Left cardiac atrium (tissue), 4 donors: ENCODE measurements around the gene COL11A1. TPM values are rescaled to one million over a fixed set of nuclear protein-coding genes. Genes with fewer than 3 reads are reported as not detected.
"Not testable (repeated sequence)": the region's sequence is repeated elsewhere in the genome, so short reads cannot be mapped to it uniquely, and the experiment has no call there.

Experiments
- ATAC-seq, 2 donors: fragments of 200-7000 bp; cut with Tn5 transposase; one replicate each; pipeline ENCODE4 v1.9.1; 2020; ENCODE audit warnings: mild to moderate bottlenecking in 2 of 2, moderate library complexity in 2 of 2
- DNase-seq: peaks from one replicate; pipeline ENCODE4 v3.0.0-alpha.2; 2020
- intact Hi-C, 2 donors: fragments of 100-400 bp; cut with DNase I; formaldehyde crosslinking; loops; one replicate each; pipeline versions ENCODE4 v1.14.1 to v1.15.1; 2022 to 2023
- long read RNA-seq: library from polyadenylated mRNA; unstranded; transcript quantifications from one replicate; pipeline ENCODE4 v2.0.0, GENCODE V29; 2021
- total RNA-seq, 2 donors: library from RNA; stranded (reverse); fragmentation: NEBNext Ultra II Directional; extraction: Animal tissue kit (Norgen Biotek cat#: 25700); gene quantifications; one replicate each; pipeline ENCODE4 v1.2.1, GENCODE V29; 2021
- donor health status: DM: no; HTN: yes; CAD: no.
- donor health status: DM: no; HTN: yes; CAD: no; lungs with severe emphysema.
- donor health status: DM: yes; HTN: yes; CAD: no.
- donor health status: Dilated cardiomyopathy.

The COL11A1 gene
- under 1 TPM in 1 of 2 donors, not detected in 1; 0.35 TPM for total RNA-seq
- long read RNA-seq: 0 reads

DNA sequence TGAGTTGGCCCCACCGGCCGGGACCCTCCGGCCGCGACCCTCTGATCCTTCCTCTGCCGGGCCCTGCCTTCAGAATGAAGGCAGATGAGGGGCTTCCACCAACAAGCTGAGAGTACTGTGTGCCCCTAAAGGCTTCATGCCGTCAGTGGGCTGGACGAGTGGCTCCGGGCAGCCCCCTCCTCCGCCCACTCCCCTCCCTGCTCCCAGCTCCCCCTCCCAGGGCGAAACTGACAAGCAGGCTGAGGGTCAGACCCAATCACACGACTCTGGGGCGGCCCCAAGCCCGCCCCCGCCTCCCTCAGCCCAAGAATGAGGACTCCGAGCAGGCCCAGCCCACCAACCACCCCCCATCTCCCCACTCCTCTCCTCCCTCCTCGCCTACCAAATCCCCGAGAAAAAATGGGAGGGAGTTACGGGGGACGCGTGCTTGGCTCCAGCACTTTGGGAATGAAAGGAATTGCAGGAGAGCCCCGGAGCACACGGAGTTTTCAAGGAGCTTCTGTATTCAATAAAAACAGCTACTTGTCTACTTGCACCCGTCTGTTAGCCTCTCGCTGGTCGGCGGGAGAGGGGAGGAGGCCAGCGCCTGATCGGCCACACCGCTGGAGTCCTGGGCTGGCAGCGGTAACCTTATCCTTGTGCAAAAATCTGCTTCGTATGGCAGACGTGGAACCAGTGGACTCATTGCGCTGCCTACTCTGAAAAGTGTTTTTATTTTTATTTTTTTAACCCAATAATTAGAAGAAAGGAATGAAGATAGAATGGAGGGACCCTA, at the start of gene COL11A1:
TSS of gene COL11A1 (minus strand) at position 147 of the 775 bp plus-strand sequence. CDS start 344 bp downstream, outside the sequence.
- no peak for DNase-seq
- ATAC-seq: peak; percentile 59 to 77
- intact Hi-C loops: no loop called here

DNA sequence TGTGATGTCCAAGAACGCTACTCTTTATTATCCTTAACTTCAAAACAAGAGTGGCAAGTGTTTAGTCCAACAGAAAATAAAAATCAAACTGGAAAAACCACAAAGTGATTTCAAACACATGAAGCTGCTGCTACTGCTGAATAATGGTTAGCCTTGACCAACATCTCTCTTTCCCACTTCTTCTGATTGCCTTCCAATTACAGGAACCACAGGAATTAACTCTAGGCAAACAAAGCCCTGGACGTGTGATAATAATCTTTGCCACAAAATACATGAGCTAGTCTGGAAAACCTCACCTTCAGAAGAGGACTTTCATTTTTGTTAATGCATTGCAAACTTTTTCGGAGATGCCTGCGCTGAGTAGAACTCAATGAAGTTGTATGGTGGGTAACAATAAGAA, 48.6 kb upstream of the COL11A1 start:
- intact Hi-C loops: no loop called here
- ATAC-seq: no peak
- no peak for DNase-seq

DNA sequence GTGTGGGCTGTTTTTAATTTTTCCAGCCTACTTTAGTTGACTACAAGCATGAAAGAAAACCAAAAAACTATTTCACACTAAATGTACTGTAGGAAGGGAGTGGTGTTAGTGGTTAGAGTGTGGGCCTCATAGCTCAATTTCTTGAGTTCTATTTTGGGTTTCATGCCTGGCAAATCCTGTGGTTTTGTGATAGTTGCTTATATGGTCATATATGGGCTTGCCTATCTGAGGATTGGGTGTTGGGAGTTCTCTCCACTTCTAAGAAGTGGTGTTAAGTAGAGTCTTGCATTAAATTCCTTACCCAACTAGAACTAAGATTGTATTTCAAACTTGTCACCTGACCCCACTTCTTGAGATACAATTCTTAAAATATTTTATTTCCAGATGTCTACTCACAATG, 37.8 kb upstream of the COL11A1 start:
- DNase-seq: no peak
- ATAC-seq: no peak
- intact Hi-C loops: no loop called here

DNA sequence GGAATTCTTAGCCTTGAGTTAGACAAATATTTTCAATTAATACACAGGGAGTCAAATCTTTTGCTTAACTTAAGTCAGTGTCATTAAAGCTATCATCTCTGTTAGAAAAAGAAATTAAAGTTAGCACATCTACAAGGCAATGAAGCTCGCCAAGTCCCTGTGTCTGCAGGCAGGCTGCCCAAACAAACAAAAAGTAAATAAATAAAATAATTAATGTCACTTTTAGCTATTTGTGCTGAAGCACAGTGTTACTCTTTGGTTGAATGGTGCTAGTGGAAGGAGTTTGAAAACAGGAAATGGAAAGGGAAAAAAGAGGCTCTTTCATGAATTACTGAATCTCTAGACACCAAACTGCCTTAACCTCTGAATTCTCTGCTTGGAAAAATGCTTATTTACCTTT, 37.1 kb upstream of the COL11A1 start:
- DNase-seq (no peak), ATAC-seq (no peak)
- intact Hi-C loops: no loop called here

DNA sequence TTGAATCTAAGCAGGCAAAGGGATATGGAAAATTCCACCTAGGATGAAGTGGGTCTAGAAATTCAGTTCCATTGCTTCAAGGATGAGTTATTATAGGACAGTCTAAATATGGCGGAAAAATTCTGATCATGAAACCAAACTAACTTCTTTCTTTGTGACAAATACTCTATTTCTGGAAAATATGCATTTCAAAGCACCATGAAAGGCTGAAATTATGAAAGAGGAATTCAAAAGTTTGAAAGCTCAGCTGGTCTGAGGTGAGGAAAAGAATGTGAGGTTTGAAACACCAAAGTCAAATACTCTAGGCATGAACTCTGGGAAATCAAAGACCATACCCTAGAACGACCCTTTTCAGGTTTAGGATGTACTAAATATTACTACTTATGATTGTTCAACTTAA, 36.4 kb upstream of the COL11A1 start:
- intact Hi-C loops: no loop called here
- ATAC-seq (no peak), DNase-seq (no peak)

DNA sequence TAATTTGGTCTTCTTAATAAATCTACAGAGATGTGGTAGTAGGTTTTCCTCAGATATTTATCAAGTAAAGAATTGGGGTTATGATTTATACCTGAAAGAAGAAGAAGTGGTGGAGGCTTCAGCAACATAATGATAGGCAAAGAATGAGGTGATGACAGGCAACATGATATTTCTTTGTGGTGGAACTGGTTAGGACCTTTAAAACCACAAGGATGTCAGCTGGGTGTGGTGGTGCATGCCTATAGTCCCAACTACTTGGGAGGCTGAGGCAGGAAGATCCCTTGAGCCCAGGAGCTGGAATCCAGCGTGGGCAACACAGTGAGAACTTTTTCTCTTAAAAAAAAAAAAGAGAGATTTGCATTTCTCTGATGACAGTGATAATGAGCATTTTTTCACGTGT, 34.1 kb upstream of the COL11A1 start:
- ATAC-seq (no peak), DNase-seq (no peak)
- intact Hi-C loops: no loop called here

DNA sequence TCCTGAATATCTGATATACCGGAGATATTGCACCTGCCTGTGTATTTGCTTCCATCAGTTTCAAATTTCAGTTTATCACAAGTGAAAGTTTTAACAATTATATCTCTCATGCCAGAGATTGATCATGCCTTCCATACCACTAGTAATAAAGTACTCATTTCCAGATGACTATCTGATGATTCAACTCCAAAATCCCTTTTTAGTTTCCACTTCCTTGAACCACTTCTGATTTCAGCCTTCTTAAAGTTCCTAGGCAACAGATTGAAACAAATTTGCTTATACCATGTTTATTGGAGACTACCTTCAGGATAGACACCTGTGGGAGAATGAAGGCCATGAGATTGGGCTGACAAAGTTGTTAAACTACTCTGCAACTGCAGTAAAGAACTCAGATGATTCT, 21.5 kb upstream of the COL11A1 start:
- intact Hi-C loops: no loop called here
- no peak for DNase-seq
- ATAC-seq: no peak

DNA sequence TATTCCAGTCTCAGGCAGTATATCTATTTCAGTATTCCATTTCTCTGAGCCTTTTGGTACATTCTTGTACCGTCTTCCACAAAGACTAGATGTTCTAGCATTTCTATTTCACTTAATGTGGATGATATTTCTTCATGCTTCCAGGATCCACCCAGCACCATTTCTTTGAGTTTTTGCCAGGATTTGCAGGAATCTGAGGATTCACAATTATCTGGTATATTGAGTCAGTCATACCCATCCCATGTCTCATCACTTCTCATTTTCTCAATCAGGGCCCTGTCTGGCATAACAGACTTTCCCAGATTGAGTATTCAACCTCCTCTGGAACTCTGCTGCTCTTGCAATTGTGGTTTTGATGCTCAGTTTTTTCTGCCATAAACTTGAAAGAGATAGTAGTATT, 20.9 kb upstream of the COL11A1 start:
- ATAC-seq (peak in 1 of 2 donors; percentile 85), DNase-seq (no peak)
- intact Hi-C loops: no loop called here

DNA sequence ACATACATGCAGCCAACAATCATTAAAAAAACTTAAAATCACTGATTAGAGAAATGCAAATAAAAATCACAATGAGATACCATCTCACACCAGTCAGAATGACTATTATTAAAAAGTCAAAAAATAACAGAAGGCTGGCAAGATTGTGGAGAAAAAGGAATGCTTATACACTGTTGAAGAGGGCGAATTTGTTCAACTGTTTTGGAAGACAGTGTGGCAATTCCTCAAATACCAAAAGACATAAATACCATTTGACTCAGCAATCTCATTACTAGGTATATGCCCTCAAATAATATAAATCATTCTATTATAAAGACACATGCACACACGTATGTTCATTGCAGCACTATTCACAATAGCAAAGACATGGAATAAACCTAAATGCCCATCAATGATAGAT, 19.9 kb upstream of the COL11A1 start:
- DNase-seq, ATAC-seq, intact Hi-C loops: not testable (repeated sequence)

DNA sequence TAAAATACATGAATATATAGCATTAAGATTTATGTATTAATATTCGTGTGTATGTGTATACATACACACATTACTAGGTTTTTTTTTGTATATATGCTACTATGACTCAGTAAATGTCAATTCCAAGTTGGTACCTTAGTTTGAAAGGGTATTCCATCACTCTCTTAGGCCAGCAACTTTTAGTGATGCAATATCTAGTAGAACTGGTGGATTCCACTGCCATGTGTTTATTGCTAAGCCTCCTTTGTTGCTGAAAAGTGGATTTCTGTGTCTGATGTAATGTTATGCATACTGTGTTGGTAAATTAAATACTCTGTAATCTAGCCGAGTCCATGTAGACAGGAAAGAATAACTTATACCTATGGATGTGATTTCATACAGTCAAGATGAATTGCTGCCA, 16.9 kb upstream of the COL11A1 start:
- DNase-seq (no peak), ATAC-seq (no peak)
- intact Hi-C loops: no loop called here

DNA sequence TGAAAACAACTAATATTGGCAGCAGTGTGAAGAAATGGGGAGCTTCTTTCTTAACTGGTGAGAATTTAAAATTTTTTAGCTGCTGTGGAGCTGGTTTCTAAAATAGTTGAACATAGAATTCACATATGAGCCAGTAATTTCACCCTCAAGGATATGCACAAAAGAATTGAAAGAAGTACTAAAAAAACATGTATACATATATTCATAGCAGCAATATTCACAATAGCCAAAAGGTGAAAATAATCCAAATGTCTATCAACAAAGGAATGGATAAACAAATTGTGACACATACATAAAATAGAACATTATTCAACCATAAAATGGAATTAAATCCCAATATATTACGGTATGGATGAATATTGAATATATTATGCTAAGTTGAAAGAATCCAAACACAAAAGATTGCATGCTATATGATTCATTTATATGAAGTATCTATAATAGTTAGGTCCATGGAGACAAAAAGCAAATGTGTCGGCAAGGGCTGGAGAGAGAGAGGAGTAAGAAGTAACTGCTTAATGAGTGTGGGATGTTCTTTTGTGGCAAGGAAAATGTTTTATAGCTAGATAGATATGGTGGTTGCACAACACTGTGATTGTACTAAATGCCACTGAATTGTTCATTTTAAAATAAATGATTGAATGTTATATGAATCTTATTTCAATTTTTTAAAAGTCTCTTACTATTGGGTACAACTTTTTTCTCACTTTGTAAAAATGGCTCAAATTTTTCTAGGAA, 14.8 kb upstream of the COL11A1 start:
- DNase-seq (no peak), ATAC-seq (no peak)
- intact Hi-C loops: no loop called here

DNA sequence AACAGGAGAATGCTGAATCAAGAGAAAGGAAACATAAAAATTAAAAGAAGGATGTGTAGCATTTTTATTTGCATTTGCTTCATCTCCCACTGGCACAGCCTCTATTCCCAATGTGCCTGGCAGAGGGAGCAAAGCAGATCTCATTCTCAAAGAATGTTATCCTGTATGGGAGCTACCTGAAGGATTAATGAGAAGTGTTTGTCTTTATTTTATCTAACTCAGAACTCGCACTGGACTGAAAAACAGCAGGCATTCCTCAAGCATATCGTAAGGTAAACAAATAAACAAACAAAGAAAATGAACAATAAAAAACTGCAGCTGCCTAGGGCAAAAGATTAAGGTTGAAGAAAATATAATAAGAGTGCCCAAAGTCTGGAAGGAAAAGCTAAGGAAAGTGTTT, 12.7 kb upstream of the COL11A1 start:
- intact Hi-C loops: no loop called here
- ATAC-seq: no peak
- no peak for DNase-seq

DNA sequence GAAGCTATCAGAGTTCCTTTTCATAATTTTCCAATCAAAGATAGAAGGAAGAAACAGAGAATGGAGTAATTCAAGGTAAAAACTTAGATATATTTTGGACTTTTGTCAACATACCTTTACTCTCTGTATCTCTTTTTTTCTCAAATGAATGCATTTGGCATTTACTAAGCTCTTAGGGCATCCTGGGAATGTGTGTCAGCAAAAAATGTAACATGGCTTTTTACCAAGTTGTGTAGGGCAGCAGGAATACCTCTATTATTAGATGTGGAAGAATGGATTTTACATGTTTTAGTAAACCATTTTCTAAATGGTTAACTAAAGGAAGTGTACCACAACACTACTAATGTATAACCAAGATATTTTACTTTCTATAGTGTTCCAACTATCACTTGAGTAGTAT, 4.2 kb upstream of the COL11A1 start:
- DNase-seq (no peak), ATAC-seq (no peak)
- intact Hi-C loops: no loop called here

DNA sequence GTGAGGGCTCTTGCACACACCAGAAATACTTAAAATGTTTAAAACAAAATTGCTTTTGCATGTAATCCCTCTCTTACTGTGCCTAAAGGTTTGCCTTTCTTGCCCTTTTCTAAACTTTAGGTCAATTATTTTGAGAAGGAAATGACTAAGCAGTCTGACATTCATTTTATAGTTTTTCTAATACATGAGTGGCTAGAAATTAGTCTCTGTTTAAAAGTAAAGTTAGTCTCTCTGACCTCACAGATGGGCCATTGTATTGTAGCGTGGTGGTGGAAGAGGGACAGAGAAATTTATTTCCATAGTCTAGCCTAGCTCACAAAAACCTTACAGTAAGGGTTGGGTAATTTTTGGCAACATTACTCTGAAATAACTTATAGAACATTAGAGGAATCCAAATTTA, 3.6 kb upstream of the COL11A1 start:
- ATAC-seq (no peak), DNase-seq (no peak)
- intact Hi-C loops: no loop called here

DNA sequence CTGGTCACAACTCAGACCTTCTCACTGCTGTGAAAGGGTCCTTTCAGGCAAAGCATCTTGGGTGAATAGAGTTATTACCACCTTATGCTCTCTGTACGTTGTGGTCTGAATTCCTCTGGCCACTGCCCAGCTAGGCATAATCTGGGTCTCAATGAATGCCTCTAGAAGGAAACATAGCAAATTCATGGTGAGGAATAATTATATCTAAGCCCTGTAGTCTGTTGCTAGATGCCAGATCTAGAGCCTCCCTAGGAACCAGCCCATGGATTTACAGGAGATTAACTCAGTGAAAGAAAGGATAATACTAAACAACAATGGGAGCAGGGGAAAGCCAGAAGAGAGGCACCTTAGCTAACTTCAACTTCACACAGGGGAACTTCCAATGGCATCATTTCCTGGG, 2.4 kb upstream of the COL11A1 start:
- no peak for ATAC-seq
- intact Hi-C loops: no loop called here
- DNase-seq: no peak

DNA sequence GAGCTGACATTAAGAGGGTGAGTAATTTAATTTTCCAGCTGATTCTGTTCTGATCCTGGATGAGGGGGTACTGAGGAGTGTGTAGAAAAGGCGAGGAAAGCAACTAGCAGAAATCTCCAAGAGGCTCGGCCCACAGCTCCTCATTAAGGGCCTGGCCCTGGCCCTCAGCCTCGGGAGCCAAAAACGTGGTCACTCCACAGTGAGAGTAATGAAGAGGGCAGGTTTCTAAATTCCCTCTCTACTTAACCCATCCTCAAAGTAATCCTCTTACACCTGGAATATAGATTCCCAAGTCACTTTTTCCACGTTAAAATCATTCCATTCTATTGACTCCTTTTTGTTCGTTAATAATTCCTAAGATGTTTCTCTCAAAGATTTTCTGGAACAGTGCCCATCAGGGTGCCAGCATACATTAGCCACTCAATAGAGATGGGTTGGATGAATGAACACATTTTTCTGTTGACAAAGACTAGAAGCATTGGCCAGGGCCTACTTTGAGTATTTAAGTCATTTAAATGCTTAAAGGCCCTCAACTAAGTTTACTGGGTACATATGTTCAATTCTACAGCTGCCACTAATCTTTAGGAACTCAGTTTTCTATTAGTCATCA, 1.1 kb upstream of the COL11A1 start:
- ATAC-seq: no peak
- intact Hi-C loops: no loop called here
- no peak for DNase-seq

DNA sequence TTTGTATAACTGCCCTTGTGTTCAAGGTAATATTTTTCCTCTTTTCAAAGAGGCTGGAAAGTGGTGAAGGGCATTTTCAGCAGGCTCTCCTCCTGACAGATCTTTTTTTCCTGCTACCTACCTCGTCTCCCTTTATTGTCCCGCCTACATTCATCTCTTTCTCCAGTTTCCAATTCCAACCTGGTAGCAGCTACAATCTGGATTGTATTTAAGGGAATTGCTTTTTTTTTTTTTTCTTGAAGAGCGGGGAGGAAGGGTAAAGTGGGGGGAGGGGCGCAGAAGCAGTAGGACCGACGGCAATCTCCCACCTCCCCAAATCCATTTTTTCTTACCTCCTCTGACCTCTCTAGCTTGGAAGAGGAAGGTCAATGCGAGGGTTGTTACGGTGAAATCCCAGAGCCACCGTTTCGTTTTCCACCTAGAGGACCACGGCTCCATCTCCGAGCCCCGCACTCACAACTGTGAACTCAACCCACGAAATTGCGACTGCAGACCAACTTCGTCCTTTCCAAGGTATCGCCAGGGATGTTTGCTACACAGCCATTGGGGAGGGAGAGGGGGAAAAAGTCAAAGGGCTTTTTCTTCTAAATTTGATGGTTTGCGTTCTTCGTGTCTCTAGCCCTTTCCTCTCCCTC, 464 bp downstream of the COL11A1 start:
- peak in 1 of 2 donors; percentile 35 for ATAC-seq
- no peak for DNase-seq
- intact Hi-C loops: loop anchor here in 1 of 2 donors (2.0 kb wide), 1 partner anchor 407 kb away; no protein-coding TSS in a partner anchor

DNA sequence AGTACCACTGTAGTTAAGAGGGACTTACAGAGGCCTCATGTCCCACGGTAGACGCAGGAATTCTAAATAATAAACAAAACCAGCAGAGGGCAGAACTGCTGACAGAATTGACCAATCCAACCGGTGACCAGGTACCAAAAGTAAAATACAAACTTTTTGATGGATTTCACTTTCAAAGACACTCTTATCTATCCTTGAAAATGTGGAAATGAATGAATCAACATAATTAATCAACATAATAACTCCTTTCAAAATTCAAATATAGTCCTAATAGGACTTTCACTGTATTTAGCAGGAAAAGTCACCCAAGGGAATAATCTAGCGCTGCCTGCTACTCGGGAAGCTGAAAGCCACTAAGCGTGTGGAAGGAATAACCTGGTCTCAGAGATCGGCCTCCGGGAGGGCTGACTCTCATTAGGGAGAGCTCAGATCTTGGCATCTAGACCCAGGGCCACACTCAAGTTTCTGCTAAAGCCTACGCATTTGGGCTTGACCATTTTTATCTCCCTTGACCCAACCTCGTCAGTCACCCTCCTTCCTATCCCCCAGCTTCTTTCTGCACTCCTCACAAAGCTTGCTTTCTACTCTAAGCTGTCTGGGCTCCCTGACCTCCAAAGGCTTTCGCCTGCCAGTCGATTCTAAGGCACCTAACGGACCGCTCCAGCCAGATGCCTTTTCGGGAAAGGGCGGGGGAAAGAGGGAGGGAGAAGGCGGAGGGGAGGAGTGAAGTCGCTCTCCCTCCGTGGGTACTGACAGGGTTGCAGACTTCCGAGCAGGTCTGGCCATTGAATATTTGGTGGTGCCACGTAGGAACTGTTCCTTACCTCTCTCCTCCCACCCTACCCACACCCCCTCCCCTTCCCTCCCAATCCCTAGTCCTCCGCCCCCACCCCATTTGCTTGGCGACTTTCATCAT, 1.6 kb downstream of the COL11A1 start:
- no peak for DNase-seq
- ATAC-seq: peak; percentile 70 to 92

DNA sequence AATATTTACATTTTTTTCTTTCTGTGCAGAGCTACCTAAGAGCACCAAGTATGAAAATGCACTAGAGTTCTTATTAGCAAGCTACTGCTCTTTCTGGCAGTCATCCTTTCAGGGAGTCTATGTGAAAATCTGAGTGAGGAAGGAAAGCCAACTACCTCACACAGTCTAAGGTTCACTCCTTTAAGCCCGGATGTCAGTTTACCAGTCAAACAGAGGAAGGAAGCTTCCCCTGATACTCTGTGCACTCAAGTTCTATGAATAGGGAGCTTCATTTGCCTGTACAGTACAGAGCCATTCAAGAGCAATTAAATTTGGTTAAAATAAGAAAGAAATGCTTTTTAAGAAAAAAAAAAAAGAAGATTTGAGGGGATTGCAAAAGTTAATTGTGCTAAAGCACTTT, 6.9 kb downstream of the COL11A1 start:
- no peak for ATAC-seq
- DNase-seq: no peak
- intact Hi-C loops: no loop called here

More for the DNA sequence above, 1.6 kb downstream of the COL11A1 start:
- intact Hi-C loops: loop anchor here in 1 of 2 donors (2.0 kb wide), 1 partner anchor 408 kb away; no protein-coding TSS in a partner anchor
